H1 (cell line): Measurements from ENCODE around the gene MICU1. TPM values are rescaled to one million over a fixed set of nuclear protein-coding genes. Genes with fewer than 3 reads are reported as not detected.
"Not testable (repeated sequence)": the region's sequence is repeated elsewhere in the genome, so short reads cannot be mapped to it uniquely, and the experiment has no call there.

Experiments used
- CTCF ChIA-PET: fragments of 300-600 bp; sonication (Branson Sonifier 250); formaldehyde crosslinking; loops from one replicate; lab custom pipeline; 2021; ENCODE audit not compliant: partially characterized antibody; lab: Charles Lee
- POLR2A ChIA-PET: fragments of 300-600 bp; sonication (Branson Sonifier 250); formaldehyde crosslinking; loops from one replicate; lab custom pipeline; 2021; ENCODE audit warnings: inconsistent platforms; ENCODE audit not compliant: partially characterized antibody; lab: Charles Lee
- DNase-seq, 2 experiments: peaks; one replicate each; pipeline versions ENCODE4 v3.0.0 to v3.0.0-alpha.2; 2010 to 2022; ENCODE audit warnings: low spot score in 2 of 2, low read depth in 1 of 2, mixed read lengths in 1 of 2
- FAIRE-seq: peaks from 2 replicates; lab custom pipeline; 2011; peaks lifted over from hg19 to GRCh38; lab: Jason Lieb, UNC
- H2AFZ ChIP-seq: 2 replicates; pipeline ENCODE4 v1.8.1; 2012; ENCODE audit warnings: low read length, inconsistent platforms
- H2AK5ac ChIP-seq: 2 replicates; pipeline ENCODE4 v1.6.1; 2013; ENCODE audit warnings: low read depth, low read length
- H2BK120ac ChIP-seq: replicated peaks from 2 replicates; pipeline ENCODE3; 2013; ENCODE audit warnings: low read depth, low read length, inconsistent platforms
- H2BK12ac ChIP-seq: 2 replicates; pipeline ENCODE4 v1.6.1; 2013; ENCODE audit warnings: low read depth, low read length
- H2BK15ac ChIP-seq: 2 replicates; pipeline ENCODE4 v1.6.1; 2013; ENCODE audit warnings: low read length
- H2BK20ac ChIP-seq: 2 replicates; pipeline ENCODE4 v1.6.1; 2013; ENCODE audit warnings: low read length
- H2BK5ac ChIP-seq: 2 replicates; pipeline ENCODE4 v1.6.1; 2013; ENCODE audit warnings: low read depth, low read length
- H3K14ac ChIP-seq: 2 replicates; pipeline ENCODE4 v1.6.1; 2013; ENCODE audit warnings: inconsistent platforms; ENCODE audit not compliant: insufficient read length
- H3K18ac ChIP-seq: 2 replicates; pipeline ENCODE4 v1.6.1; 2013; ENCODE audit warnings: low read length; ENCODE audit errors: extremely low read depth
- H3K23ac ChIP-seq: 2 replicates; pipeline ENCODE4 v1.6.1; 2013; ENCODE audit warnings: inconsistent platforms; ENCODE audit not compliant: insufficient read length
- H3K23me2 ChIP-seq: 2 replicates; pipeline ENCODE4 v1.6.1; 2013; ENCODE audit warnings: low read depth, low read length
- H3K27ac ChIP-seq: 2 replicates; pipeline ENCODE4 v1.6.1; 2011; ENCODE audit warnings: low read depth, low read length, inconsistent platforms
- H3K27me3 ChIP-seq, 4 experiments: replicated peaks in 1 of 4; 1 replicate in 1 of 4; 2 replicates in 3 of 4; pipeline versions ENCODE4 v1.6.1 to v1.8.1; 2011 to 2013; ENCODE audit warnings: low read length in 3 of 4, mild to moderate bottlenecking in 3 of 4, inconsistent platforms in 2 of 4, mixed read lengths in 2 of 4, moderate library complexity in 1 of 4; ENCODE audit not compliant: control insufficient read depth in 3 of 4, insufficient read depth in 3 of 4; ENCODE audit errors: extremely low read depth in 1 of 4
- H3K36me3 ChIP-seq, 4 experiments: 2 replicates each; pipeline versions ENCODE4 v1.6.1 to v1.8.1; 2011 to 2013; ENCODE audit warnings: mild to moderate bottlenecking in 4 of 4, low read length in 3 of 4, moderate library complexity in 2 of 4, control low read depth in 1 of 4, inconsistent platforms in 1 of 4; ENCODE audit not compliant: insufficient read depth in 4 of 4, control insufficient read depth in 2 of 4
- H3K4ac ChIP-seq: replicated peaks from 2 replicates; pipeline ENCODE3; 2013; ENCODE audit warnings: low read length, low read depth, mixed read lengths, inconsistent platforms; ENCODE audit not compliant: insufficient read length
- H3K4me1 ChIP-seq, 4 experiments: replicated peaks in 1 of 4; 1 replicate in 1 of 4; 2 replicates in 3 of 4; pipeline versions ENCODE4 v1.6.1 to v1.8.1; 2011 to 2013; ENCODE audit warnings: low read length in 3 of 4, inconsistent platforms in 2 of 4, mixed read lengths in 1 of 4; ENCODE audit not compliant: insufficient read depth in 4 of 4, control insufficient read depth in 3 of 4
- H3K4me2 ChIP-seq, 2 experiments: 2 replicates each; pipeline versions ENCODE4 v1.6.1 to v1.8.1; 2011 to 2013; ENCODE audit warnings: low read depth in 2 of 2, low read length in 2 of 2, control low read depth in 1 of 2, inconsistent platforms in 1 of 2, mild to moderate bottlenecking in 1 of 2; ENCODE audit not compliant: insufficient read depth in 1 of 2
- H3K4me3 ChIP-seq, 4 experiments: fragments of 200-600, 300-600 bp in 1 of 4; sonication (generic), shearing (Covaris generic), sonication (Bioruptor Twin) in 1 of 4; 2 replicates each; pipeline versions ENCODE4 v1.5.1 to v1.8.1; 2011 to 2016; ENCODE audit warnings: low read length in 4 of 4, low read depth in 3 of 4, control low read depth in 2 of 4, inconsistent platforms in 2 of 4, mild to moderate bottlenecking in 2 of 4, mixed read lengths in 1 of 4, moderate library complexity in 1 of 4; ENCODE audit not compliant: insufficient read depth in 2 of 4; ENCODE audit errors: extremely low read depth in 1 of 4
- H3K56ac ChIP-seq: replicated peaks from 2 replicates; pipeline ENCODE3; 2013; ENCODE audit warnings: low read depth, mild to moderate bottlenecking, mixed read lengths, low read length, inconsistent platforms; ENCODE audit not compliant: insufficient read length
- H3K79me1 ChIP-seq: 2 replicates; pipeline ENCODE4 v1.6.1; 2013; ENCODE audit warnings: low read depth, low read length, control low read depth
- H3K79me2 ChIP-seq, 2 experiments: 2 replicates each; pipeline versions ENCODE4 v1.6.1 to v1.8.1; 2012 to 2013; ENCODE audit warnings: low read length in 2 of 2, mild to moderate bottlenecking in 2 of 2, inconsistent platforms in 1 of 2; ENCODE audit not compliant: insufficient read depth in 2 of 2, control insufficient read depth in 1 of 2
- H3K9ac ChIP-seq, 4 experiments: replicated peaks in 1 of 4; 1 replicate in 1 of 4; 2 replicates in 3 of 4; pipeline versions ENCODE4 v1.6.1 to v1.8.1; 2011 to 2013; ENCODE audit warnings: low read depth in 3 of 4, low read length in 3 of 4, control low read depth in 2 of 4, mild to moderate bottlenecking in 2 of 4, moderate library complexity in 2 of 4, inconsistent platforms in 1 of 4; ENCODE audit errors: extremely low read depth in 1 of 4
- H3K9me3 ChIP-seq, 2 experiments: 2 replicates each; pipeline versions ENCODE4 v1.6.1 to v1.8.1; 2012 to 2013; ENCODE audit warnings: mild to moderate bottlenecking in 2 of 2, moderate library complexity in 2 of 2, control low read depth in 1 of 2, inconsistent platforms in 1 of 2, low read depth in 1 of 2, low read length in 1 of 2, mixed read lengths in 1 of 2; ENCODE audit not compliant: insufficient read depth in 2 of 2
- H4K20me1 ChIP-seq, 2 experiments: replicated peaks in 1 of 2; 2 replicates each; pipeline versions ENCODE3 to v1.8.1; 2011 to 2013; ENCODE audit warnings: inconsistent platforms in 2 of 2, low read length in 2 of 2, mild to moderate bottlenecking in 1 of 2; ENCODE audit not compliant: insufficient read depth in 2 of 2, control insufficient read depth in 1 of 2
- H4K5ac ChIP-seq: 2 replicates; pipeline ENCODE4 v1.6.1; 2013; ENCODE audit warnings: low read length, low read depth, mixed read lengths, inconsistent platforms; ENCODE audit not compliant: insufficient read length
- H4K8ac ChIP-seq: 2 replicates; pipeline ENCODE4 v1.8.0; 2013; ENCODE audit warnings: mild to moderate bottlenecking, moderate library complexity, low read length, inconsistent platforms; ENCODE audit not compliant: insufficient read depth; ENCODE audit errors: extremely low read depth
- H4K91ac ChIP-seq: replicated peaks from 2 replicates; pipeline ENCODE3; 2013; ENCODE audit warnings: low read length, mixed read lengths, inconsistent platforms; ENCODE audit not compliant: insufficient read length
- E2F6 ChIP-seq: IDR thresholded peaks from 2 replicates; pipeline ENCODE4 v1.6.1; 2012; ENCODE audit warnings: inconsistent platforms
- TCF12 ChIP-seq: IDR thresholded peaks from 2 replicates; pipeline ENCODE4 v1.6.1; 2011; ENCODE audit warnings: low read depth, mild to moderate bottlenecking, low read length
- WGBS, 2 experiments: shearing (Covaris generic) in 1 of 2; methylation state at CpG; one replicate each; pipeline versions ENCODE4 v1.1.6 to v1.1.7; 2013 to 2015; ENCODE audit warnings: low lambda C conversion rate in 2 of 2, mixed read lengths in 2 of 2, inconsistent platforms in 1 of 2, low coverage in 1 of 2, missing lambda C conversion rate in 1 of 2; ENCODE audit not compliant: insufficient replicate concordance in 2 of 2, insufficient coverage in 1 of 2, insufficient read length in 1 of 2; ENCODE audit errors: extremely low coverage in 1 of 2, missing lambda C conversion rate in 1 of 2; 5-methylcytosine and 5-hydroxymethylcytosine counted together
- polyA plus RNA-seq, 7 experiments: library from polyadenylated mRNA; depleted of rRNA in 3 of 7; stranded (reverse) in 5 of 7; unstranded in 2 of 7; fragments of >200 nt in 5 of 7; fragments of 200-250 nt in 2 of 7; gene quantifications; 1 replicate in 5 of 7; 2 replicates in 1 of 7; 4 replicates in 1 of 7; pipeline versions ENCODE4 v1.2.1 to v1.2.3, GENCODE V29; 2011 to 2013; ENCODE audit warnings: missing spikeins in 2 of 7, mixed read lengths in 2 of 7
- total RNA-seq: library from RNA; stranded (reverse); fragmentation: NEBNext Ultra II Directional; extraction: Animal tissue kit (Norgen Biotek cat#: 25700); gene quantifications from 2 replicates; pipeline ENCODE4 v1.2.1, GENCODE V29; 2021

The MICU1 gene
- total and polyA plus RNA-seq, 2 of the 8 experiments (the other 6 are each of a cell fraction or from before 2014, with no cell fraction given), result 18.0 to 36.7 TPM

GRCh38 chr10:72648301-72648700 is 22.4 kb upstream of the MICU1 start (continued):
- TF ChIP-seq E2F6, result no peak
- no peak for TF ChIP-seq TCF12
- TF ChIP-seq, all 59 proteins: peak for 0

- H4K91ac ChIP-seq, H3K4me2 ChIP-seq, H3K79me1 ChIP-seq, POLR2A ChIA-PET, H3K23me2 ChIP-seq, H3K27me3 ChIP-seq, H2BK120ac ChIP-seq, H3K14ac ChIP-seq, H3K18ac ChIP-seq, H3K27ac ChIP-seq, DNase-seq, H3K9ac ChIP-seq, H2BK20ac ChIP-seq, H3K9me3 ChIP-seq, H2AK5ac ChIP-seq, H4K5ac ChIP-seq, H3K56ac ChIP-seq, H3K23ac ChIP-seq, H2BK5ac ChIP-seq, H3K36me3 ChIP-seq, H3K4me3 ChIP-seq, FAIRE-seq, H2BK15ac ChIP-seq, H2BK12ac ChIP-seq, H3K79me2 ChIP-seq, H4K20me1 ChIP-seq, H2AFZ ChIP-seq, H4K8ac ChIP-seq, H3K4me1 ChIP-seq, H3K4ac ChIP-seq: not testable (repeated sequence)
- WGBS, 2 experiments, result 82% methylated on average over 2 of the region's 3 CpGs; no CpG with 5 or more reads in 1 of the 2 experiments
- CTCF ChIA-PET, result interaction anchor here (0.9 to 2.4 kb wide), 3 partner anchors 9 to 187 kb away, joined by 3 to 6 read pairs (median 4); no protein-coding TSS in a partner anchor
These were observed 21.1 kb upstream of the MICU1 start for GRCh38 chr10:72646971-72647370.
